Activated T-helper 17 cell treated with anti-CD3 and anti-CD28 coated beads, Interleukin-2, amount 50 U/mL, for 72 hours (primary cell): ENCODE measurements around the gene ALDOB. TPM values are rescaled to one million over a fixed set of nuclear protein-coding genes. Genes with fewer than 3 reads are reported as not detected.

Experiments
- ATAC-seq: fragments of 150-1000 bp; cut with Tn5 transposase; replicated peaks from 2 replicates; pipeline ENCODE4 v1.10.0; 2021; ENCODE audit warnings: mild to moderate bottlenecking, moderate library complexity
- H3K27ac Mint-ChIP-seq: one replicate; pipeline ENCODE4 v1.8.0; 2022; ENCODE audit warnings: mixed read lengths
- H3K27me3 Mint-ChIP-seq: one replicate; pipeline ENCODE4 v1.8.0; 2022; ENCODE audit warnings: mixed read lengths
- H3K36me3 Mint-ChIP-seq: one replicate; pipeline ENCODE4 v1.8.0; 2022; ENCODE audit warnings: low read depth, mild to moderate bottlenecking, mixed read lengths
- H3K4me1 Mint-ChIP-seq: one replicate; pipeline ENCODE4 v1.8.0; 2022; ENCODE audit warnings: mixed read lengths
- H3K4me3 Mint-ChIP-seq: one replicate; pipeline ENCODE4 v1.8.0; 2022; ENCODE audit warnings: mild to moderate bottlenecking, mixed read lengths
- H3K9me3 Mint-ChIP-seq: one replicate; pipeline ENCODE4 v1.8.0; 2022; ENCODE audit warnings: mixed read lengths
- total RNA-seq, 2 donors: library from RNA; stranded (reverse); gene quantifications; one replicate each; pipeline ENCODE4 v1.2.3, GENCODE V29; 2022

Gene ALDOB
- total RNA-seq, 2 donors from 2014 or later, result not detected

DNA sequence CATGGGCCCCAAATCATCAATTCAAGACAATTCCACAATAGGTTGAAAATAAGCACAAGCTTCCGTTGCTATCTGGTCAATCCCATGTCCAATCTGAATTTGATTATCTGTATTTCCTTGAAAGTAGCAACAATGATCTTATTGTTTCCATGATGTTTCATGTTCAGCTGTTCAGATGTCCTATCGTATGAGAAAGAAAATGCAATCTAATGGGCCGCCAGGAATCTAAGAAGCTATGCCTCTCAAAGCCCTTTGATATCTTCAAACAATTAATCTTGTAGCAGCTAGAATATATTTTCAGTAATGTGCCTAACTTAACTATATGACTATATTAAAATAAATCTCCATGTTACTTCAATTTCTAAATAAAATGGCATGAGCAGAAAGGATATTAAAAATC is 32.1 kb upstream of the ALDOB start:
- ATAC-seq, result no peak
- H3K36me3 Mint-ChIP-seq, result no peaks in the 10 kb centered on the region
- no peak overlapping the region for H3K27ac Mint-ChIP-seq
- no peaks in the 10 kb centered on the region for H3K4me1 Mint-ChIP-seq
- no peaks in the 10 kb centered on the region for H3K9me3 Mint-ChIP-seq
- H3K27me3 Mint-ChIP-seq, result peaks cover 36% of the 10 kb centered on the region
- no peak overlapping the region for H3K4me3 Mint-ChIP-seq

DNA sequence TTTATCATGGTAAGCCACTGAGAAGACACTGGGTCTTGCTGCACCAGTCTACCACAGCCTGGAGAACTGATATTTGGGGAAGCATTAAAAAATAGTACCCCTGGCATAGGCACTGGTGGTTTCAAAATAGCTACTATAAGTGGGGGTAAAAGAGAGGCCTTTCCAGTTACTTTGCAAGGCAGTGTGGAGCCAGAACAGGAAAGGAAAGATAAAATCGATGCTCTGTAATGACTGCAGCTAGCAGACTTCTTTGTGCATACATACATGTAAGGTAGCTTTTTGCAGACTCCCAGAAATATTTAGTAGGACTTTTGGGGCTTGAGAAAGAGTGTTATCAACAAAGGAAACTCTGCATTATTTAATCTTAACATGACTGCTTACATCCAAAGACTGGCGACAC is 31.3 kb upstream of the ALDOB start:
- Mint-ChIP-seq H3K4me1 (no peaks in the 10 kb centered on the region), H3K9me3 (no peaks in the 10 kb centered on the region), H3K36me3 (no peaks in the 10 kb centered on the region), H3K27me3 (peaks cover 30% of the 10 kb centered on the region), H3K4me3 (no peak overlapping the region), H3K27ac (no peak overlapping the region)
- no peak for ATAC-seq

DNA sequence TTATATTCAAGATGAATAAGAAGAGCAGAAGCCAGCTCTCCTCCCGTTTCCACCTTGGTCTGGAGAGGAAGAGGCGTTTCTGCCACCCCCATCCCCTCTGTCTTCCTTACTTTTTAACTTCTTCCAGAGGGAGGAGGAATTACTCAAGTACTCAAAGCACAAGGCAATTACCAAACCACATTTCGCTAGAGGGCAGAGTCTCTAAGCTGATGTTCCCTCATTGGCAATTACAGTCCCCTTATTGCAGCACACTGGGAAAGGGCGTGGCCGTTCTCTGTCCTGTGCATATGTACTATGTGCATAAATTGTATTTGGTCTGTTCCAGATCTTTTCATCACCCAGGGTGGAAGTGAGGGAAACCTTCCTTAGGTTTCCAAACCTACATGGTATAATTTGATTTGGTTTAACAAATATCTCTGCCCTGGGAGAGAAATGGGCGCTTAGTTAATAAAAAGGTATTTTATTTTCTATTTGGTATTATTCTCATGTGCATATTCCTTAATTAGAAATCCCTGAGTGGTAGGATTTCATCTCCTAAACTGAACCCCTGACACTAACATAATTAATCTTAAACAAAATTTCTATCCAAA is 29.8 kb upstream of the ALDOB start:
- Mint-ChIP-seq H3K36me3 (no peaks in the 10 kb centered on the region), H3K27me3 (peaks cover 35% of the 10 kb centered on the region), H3K4me1 (no peaks in the 10 kb centered on the region), H3K4me3 (no peak overlapping the region), H3K9me3 (no peaks in the 10 kb centered on the region), H3K27ac (no peak overlapping the region)
- ATAC-seq, result peak; percentile 38

DNA sequence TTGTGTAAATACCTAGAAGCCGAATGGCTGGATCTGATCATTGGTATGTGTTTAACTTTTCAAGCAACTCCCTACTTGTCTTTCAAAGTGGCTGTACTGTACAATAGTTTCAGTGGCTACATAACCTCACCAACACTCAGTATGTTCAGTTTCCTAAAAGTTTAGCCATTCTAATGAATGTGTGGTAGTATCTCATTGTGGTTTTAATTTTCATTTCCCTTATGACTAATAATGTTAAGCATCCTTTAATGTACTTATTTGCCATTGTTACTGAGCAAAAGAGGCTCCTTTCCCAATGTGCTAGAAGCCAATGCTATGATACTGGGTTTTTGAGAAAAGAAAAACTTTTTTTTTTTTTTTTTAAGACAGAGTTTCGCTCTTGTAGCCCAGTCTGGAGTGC is 27.8 kb upstream of the ALDOB start:
- no peaks in the 10 kb centered on the region for H3K36me3 Mint-ChIP-seq
- H3K27ac Mint-ChIP-seq, result no peak overlapping the region
- H3K9me3 Mint-ChIP-seq, result no peaks in the 10 kb centered on the region
- no peaks in the 10 kb centered on the region for H3K4me1 Mint-ChIP-seq
- H3K27me3 Mint-ChIP-seq, result peaks cover 31% of the 10 kb centered on the region
- H3K4me3 Mint-ChIP-seq, result no peak overlapping the region
- ATAC-seq, result peak; percentile 33

DNA sequence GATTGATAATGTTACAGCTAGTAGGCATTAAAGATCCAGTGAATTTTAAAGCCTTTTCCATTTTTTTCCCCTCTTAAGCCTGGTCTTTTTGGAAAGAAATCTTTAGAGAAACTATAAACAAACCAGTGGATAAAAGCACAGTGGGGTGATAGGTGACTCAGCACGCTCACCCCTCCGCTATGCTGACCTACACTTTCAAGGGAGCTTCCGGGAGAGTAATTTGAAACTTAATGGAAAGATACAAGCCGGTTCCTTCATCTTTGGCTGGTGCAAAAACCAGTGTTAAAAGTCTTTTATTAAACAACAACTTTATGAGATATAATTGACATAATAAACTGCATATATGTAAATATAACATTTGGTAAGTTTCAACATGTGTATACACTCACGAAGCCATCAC is 27.0 kb upstream of the ALDOB start:
- Mint-ChIP-seq H3K4me1 (no peaks in the 10 kb centered on the region), H3K9me3 (no peaks in the 10 kb centered on the region), H3K36me3 (no peaks in the 10 kb centered on the region), H3K27ac (no peak overlapping the region), H3K4me3 (no peak overlapping the region), H3K27me3 (peaks cover 31% of the 10 kb centered on the region)
- ATAC-seq, result no peak

DNA sequence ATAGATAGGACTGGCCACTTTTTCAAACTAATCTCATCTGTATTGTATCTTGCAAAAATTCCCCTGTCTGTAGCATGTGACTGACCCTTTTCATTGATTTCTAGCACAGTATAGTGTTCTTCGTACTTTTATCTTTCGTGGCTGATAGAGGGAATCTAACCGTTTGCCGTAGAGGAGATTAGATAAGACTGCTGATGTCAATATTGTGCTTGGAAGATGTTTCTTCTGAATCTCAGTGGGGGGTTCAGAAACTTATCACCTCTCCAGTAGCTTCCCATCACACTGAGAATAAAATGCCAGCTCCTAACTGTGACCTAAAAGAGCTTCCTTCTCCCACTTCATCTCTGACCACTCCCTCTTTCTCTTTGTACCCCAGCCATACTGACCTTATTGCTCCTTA is 25.4 kb upstream of the ALDOB start:
- Mint-ChIP-seq H3K9me3 (no peaks in the 10 kb centered on the region), H3K4me1 (no peaks in the 10 kb centered on the region), H3K27ac (no peak overlapping the region), H3K27me3 (peaks cover 26% of the 10 kb centered on the region), H3K36me3 (no peaks in the 10 kb centered on the region), H3K4me3 (no peak overlapping the region)
- ATAC-seq, result no peak

DNA sequence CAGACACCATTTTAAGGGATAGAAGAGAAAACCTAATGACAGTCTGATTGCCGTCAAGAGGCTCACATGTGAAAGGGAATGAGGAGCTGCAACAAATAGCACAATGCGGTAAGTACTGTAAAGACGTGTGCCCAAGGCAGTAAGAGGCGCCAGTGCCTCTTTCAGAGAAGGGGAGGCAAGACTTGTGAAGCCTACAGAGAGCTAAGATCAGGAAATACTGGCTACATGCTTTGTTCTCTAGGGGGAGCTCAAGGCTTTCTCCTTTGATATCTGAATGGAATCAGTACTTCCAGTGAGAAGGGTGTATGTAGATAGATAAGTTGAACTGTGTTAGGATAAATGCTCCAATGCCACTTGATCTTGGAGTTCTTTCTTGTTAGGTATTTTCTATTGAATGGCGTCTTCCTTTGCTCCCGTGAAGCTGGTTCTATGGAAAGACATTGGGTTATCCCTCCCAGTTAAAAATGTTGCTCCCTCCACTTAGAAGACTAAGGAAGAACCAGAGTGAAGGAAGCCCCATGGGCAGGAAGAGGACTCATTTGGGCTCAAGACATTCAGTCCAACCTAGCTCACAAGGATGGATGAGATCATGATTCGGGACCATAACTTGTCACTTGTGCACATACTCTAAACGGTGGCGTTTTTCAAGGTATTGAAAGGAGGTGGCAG is 23.5 kb upstream of the ALDOB start:
- H3K27me3 Mint-ChIP-seq, result peaks cover 15% of the 10 kb centered on the region
- H3K9me3 Mint-ChIP-seq, result no peaks in the 10 kb centered on the region
- no peaks in the 10 kb centered on the region for H3K36me3 Mint-ChIP-seq
- no peak overlapping the region for H3K4me3 Mint-ChIP-seq
- ATAC-seq, result peak; percentile 84
- H3K4me1 Mint-ChIP-seq, result no peaks in the 10 kb centered on the region
- no peak overlapping the region for H3K27ac Mint-ChIP-seq

DNA sequence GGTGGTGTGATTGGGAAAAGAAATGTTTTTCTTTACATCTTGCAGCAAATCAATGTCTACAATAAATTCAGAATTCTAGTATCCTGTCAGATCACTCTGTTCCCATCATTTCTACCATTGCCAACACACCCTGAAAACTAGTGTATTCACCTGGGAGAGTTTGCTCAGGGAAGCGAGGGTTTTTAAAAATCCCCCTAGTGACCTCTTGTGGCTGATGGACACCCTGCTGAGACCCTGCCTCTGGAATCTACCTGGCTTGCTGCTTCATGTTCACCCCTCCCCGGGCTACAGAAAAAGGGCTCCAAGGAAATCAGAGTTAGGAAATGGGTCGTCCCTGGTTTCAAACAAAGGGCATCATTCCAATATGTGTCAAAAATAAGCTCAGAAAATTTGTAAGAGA is 21.4 kb upstream of the ALDOB start:
- Mint-ChIP-seq H3K4me3 (no peak overlapping the region), H3K9me3 (no peaks in the 10 kb centered on the region), H3K4me1 (no peaks in the 10 kb centered on the region), H3K27me3 (peaks cover 26% of the 10 kb centered on the region), H3K36me3 (no peaks in the 10 kb centered on the region), H3K27ac (no peak overlapping the region)
- no peak for ATAC-seq

DNA sequence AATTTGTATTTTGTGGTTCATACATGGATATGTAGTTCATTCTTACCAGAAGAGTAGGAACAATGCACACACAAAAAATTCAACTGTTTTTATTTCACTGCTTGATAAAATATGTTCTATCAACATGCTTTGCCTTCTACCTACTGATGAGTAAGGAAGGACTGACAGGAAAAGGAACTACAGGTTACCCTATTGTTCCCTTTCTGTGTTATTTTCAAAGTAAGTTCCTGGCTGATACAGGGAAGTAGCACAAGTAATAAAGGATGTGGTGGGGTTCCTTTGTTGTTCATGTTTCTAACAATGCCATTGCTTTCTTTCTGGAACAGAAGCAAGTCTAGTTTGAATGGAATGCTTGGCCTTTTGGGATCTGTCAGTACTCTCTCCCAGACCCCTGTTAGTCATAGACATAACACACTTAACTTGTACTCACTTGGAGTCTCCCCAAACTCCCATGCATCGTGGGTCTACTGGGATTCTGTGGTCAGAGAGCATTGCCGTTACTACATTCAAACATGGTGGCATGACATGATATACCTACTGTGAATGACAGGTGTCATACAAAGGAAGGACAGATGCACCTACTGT is 20.2 kb upstream of the ALDOB start:
- peaks cover 30% of the 10 kb centered on the region for H3K27me3 Mint-ChIP-seq
- H3K4me1 Mint-ChIP-seq, result no peaks in the 10 kb centered on the region
- no peaks in the 10 kb centered on the region for H3K36me3 Mint-ChIP-seq
- no peak for ATAC-seq
- no peak overlapping the region for H3K4me3 Mint-ChIP-seq
- H3K9me3 Mint-ChIP-seq, result no peaks in the 10 kb centered on the region
- no peak overlapping the region for H3K27ac Mint-ChIP-seq

DNA sequence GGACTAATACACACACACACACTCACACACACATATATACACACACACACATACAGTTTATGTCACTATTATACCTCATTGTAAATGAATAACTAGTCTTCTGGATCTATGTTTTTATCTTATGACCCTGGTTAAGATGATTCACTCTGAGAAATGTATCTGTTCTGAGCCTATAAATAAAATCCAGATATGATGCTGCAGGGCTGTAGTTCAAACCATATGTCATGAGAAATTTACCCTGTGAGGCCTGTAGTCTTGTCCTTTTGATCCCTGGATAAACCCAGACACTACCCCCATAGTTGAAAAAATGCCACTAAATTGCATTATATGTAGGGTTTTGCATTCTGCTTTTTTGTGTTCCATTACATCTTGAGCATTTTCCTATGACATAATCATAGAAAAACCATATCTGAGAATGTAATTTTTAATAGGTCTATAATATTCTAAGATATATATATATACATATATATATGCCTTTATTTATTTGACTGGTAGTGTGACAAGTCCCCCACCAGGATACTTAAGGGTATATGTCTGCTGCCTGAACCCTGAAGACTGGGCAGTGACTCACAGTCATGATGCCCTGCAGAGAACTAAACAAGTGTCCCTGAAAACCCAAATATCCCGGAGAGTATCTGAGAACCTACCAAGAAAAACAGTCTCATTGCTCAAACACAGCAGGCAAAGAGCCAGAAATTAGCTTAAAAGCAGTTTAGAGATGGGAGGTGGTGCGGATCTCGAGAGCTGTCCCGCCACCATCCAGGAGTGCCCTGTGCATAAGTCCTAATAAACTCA is 18.4 kb upstream of the ALDOB start:
- Mint-ChIP-seq H3K4me1 (no peaks in the 10 kb centered on the region), H3K36me3 (no peaks in the 10 kb centered on the region), H3K9me3 (no peaks in the 10 kb centered on the region), H3K27ac (no peak overlapping the region), H3K27me3 (peaks cover 35% of the 10 kb centered on the region), H3K4me3 (no peak overlapping the region)
- no peak for ATAC-seq

DNA sequence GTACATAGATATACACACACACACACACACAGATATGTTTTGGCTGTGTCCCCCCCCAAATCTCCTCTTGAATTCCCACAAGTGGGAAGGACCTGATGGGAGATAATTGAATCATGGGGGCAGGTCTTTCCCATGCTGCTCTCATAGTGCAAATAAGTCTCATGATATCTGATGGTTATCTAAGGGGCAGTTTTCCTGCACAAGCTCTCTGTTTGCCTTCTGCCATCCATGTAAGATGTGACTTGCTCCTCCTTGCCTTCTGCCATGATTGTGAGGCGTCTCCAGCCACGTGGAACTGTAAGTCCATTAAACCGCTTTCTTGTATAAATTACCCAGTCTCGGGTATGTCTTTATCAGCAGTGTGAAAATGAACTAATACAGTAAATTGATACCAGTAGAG is 15.9 kb upstream of the ALDOB start:
- Mint-ChIP-seq H3K9me3 (no peaks in the 10 kb centered on the region), H3K4me3 (no peak overlapping the region), H3K27ac (no peak overlapping the region), H3K4me1 (no peaks in the 10 kb centered on the region), H3K36me3 (no peaks in the 10 kb centered on the region), H3K27me3 (peaks cover 45% of the 10 kb centered on the region)
- no peak for ATAC-seq

DNA sequence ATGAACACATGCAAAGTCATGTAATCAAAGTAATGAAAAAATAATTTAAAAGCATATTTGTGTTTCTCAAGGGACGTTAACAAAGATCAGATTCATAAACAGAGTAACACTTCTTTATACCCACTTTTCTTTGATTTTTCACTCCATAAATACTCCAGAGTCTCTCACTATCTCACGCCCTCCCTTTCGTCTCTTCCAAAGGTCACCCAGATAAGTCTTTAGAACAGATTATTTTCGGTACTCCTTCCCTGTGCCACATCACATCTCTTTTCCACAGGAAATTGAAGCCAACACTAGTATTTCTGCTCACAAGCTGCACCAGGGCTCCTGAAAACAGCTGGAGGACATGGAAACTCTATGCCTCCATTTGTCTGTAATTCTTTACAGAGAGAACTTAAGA is 15.4 kb upstream of the ALDOB start:
- peaks cover 48% of the 10 kb centered on the region for H3K27me3 Mint-ChIP-seq
- H3K9me3 Mint-ChIP-seq, result no peaks in the 10 kb centered on the region
- H3K4me1 Mint-ChIP-seq, result no peaks in the 10 kb centered on the region
- no peak for ATAC-seq
- H3K4me3 Mint-ChIP-seq, result no peak overlapping the region
- H3K36me3 Mint-ChIP-seq, result no peaks in the 10 kb centered on the region
- H3K27ac Mint-ChIP-seq, result no peak overlapping the region

DNA sequence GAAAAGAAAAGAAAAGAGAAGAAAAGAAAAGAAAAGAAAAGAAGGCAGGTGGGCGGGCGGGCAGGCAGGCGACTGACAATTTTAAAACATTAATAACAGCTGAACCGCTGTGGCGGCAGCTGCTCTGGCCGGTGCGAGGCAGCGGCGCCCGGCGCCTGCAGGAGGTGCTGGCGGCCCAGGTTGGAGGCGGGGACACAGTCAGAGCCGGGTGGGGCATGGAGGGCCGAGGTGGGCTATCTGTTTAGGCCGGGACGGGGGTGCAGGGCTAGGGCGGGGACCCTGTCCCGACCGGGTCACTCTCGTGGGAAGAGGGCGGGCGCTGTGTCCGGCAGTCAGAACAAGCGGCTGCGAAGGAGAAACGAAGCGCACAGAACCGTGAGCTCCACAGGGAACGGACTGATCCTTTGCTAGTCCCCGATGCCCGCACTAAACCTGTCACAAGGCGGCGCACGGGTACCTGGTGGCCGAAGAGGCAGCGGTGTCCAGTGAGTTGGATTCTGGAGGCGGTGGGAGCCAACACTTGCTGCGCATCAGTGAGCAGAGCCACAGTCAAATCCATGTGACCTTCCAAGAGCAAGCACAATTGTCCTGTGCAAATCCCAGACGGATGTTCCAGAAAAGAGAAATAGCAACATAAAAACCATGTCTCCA is 13.6 kb upstream of the ALDOB start:
- Mint-ChIP-seq H3K9me3 (no peaks in the 10 kb centered on the region), H3K4me3 (peak overlapping the region; percentile 65), H3K27ac (no peak overlapping the region), H3K27me3 (peaks cover 56% of the 10 kb centered on the region), H3K36me3 (no peaks in the 10 kb centered on the region), H3K4me1 (no peaks in the 10 kb centered on the region)
- ATAC-seq, result peak; percentile 95

DNA sequence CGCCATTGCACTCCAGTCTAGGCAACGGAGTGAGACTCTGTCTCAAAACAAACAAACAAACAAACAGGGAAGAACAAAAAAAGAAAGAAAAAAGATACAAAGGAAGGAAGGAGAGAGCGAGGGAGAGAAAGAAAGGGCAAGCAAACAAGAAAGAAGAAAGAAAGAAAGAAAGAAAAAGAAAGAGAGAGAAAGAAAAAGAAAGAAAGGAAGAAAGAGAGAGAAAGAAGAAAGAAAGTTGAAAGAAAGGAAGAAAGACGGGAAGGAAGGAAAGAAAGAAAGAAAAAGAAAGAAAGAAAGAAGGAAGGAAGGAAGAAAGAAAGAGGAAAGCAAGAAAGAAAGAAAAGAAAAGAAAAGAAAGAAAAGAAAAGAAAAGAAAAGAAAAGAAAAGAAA is 13.1 kb upstream of the ALDOB start:
- Mint-ChIP-seq H3K27ac (no peak overlapping the region), H3K4me1 (no peaks in the 10 kb centered on the region), H3K36me3 (no peaks in the 10 kb centered on the region), H3K9me3 (no peaks in the 10 kb centered on the region), H3K4me3 (peak overlapping the region; percentile 65), H3K27me3 (peaks cover 56% of the 10 kb centered on the region)
- no peak for ATAC-seq
